Measurements from ENCODE around the gene OARD1.

Gene OARD1

GRCh38 chr6:41061196-41061726 is 10.9 kb downstream of the OARD1 start:
- TF ChIP-seq, protein P1, sequence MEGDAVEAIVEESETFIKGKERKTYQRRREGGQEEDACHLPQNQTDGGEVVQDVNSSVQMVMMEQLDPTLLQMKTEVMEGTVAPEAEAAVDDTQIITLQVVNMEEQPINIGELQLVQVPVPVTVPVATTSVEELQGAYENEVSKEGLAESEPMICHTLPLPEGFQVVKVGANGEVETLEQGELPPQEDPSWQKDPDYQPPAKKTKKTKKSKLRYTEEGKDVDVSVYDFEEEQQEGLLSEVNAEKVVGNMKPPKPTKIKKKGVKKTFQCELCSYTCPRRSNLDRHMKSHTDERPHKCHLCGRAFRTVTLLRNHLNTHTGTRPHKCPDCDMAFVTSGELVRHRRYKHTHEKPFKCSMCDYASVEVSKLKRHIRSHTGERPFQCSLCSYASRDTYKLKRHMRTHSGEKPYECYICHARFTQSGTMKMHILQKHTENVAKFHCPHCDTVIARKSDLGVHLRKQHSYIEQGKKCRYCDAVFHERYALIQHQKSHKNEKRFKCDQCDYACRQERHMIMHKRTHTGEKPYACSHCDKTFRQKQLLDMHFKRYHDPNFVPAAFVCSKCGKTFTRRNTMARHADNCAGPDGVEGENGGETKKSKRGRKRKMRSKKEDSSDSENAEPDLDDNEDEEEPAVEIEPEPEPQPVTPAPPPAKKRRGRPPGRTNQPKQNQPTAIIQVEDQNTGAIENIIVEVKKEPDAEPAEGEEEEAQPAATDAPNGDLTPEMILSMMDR (IDR thresholded peaks at IDR 0.05; ENCODE audit: control insufficient read depth, insufficient read depth, low read depth, low read length, missing control alignments): no peak
- no peak overlapping the region for H3K4me3 ChIP-seq (ENCODE audit: control insufficient read depth, low read depth, low read length)
- no peak for DNase-seq (ENCODE audit: low read depth)

- no peak for DNase-seq (ENCODE audit: low read depth)
- TF ChIP-seq, protein P1 (IDR thresholded peaks at IDR 0.05; ENCODE audit: control insufficient read depth, insufficient read depth, low read depth, low read length, missing control alignments): no peak
- no peak overlapping the region for H3K4me3 ChIP-seq (ENCODE audit: control insufficient read depth, low read depth, low read length)
Observed at GRCh38 chr6:41059556-41059955, 12.6 kb downstream of the OARD1 start.

- DNase-seq (ENCODE audit: low read depth): no peak
- no peak overlapping the region for H3K4me3 ChIP-seq (ENCODE audit: control insufficient read depth, low read depth, low read length)
- TF ChIP-seq, protein P1 (IDR thresholded peaks at IDR 0.05; ENCODE audit: control insufficient read depth, insufficient read depth, low read depth, low read length, missing control alignments): no peak
Observed at GRCh38 chr6:41058783-41059181, 13.4 kb downstream of the OARD1 start.

GRCh38 chr6:41056768-41057490 is 15.2 kb downstream of the OARD1 start:
- TF ChIP-seq, protein P1 (IDR thresholded peaks at IDR 0.05; ENCODE audit: control insufficient read depth, insufficient read depth, low read depth, low read length, missing control alignments): no peak
- H3K4me3 ChIP-seq (ENCODE audit: control insufficient read depth, low read depth, low read length): no peak overlapping the region
- no peak for DNase-seq (ENCODE audit: low read depth)

DNA sequence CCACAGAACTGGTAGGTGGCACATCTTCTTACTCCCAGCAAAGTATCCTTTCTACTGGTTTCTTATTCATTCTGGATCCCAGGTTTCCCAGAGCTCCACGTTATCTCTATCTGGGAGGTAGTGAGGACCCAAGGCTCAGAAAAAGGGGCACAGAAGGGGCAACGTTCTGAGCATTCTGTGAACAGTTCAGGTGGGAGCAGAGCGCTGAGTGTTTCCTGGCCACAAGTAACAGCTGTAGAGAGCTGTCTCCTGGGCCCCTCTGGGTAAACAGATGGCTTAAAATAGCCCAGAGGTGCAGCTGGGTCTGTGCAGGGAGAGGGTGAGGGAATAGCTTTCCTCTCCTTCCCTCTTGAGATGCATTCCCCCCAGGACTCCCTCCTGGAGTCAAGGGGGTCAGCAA is 17.0 kb downstream of the OARD1 start:
- DNase-seq (ENCODE audit: low read depth): no peak
- TF ChIP-seq, protein P1 (IDR thresholded peaks at IDR 0.05; ENCODE audit: control insufficient read depth, insufficient read depth, low read depth, low read length, missing control alignments): no peak
- no peak overlapping the region for H3K4me3 ChIP-seq (ENCODE audit: control insufficient read depth, low read depth, low read length)

GRCh38 chr6:41054511-41054910 is 17.6 kb downstream of the OARD1 start:
- TF ChIP-seq, protein P1 (IDR thresholded peaks at IDR 0.05; ENCODE audit: control insufficient read depth, insufficient read depth, low read depth, low read length, missing control alignments): no peak
- no peak for DNase-seq (ENCODE audit: low read depth)
- no peak overlapping the region for H3K4me3 ChIP-seq (ENCODE audit: control insufficient read depth, low read depth, low read length)

Measured in AG09309 (cell line).